T47D (cell line): ENCODE data around the gene UCP3.

ENCODE experiments used
- DNase-seq, 2 experiments: peaks; one replicate each; pipeline versions ENCODE4 v3.0.0 to v3.0.0-alpha.2; 2011 to 2012; ENCODE audit warnings: low read depth in 1 of 2, low spot score in 1 of 2
- JUND ChIP-seq: IDR thresholded peaks from 2 replicates; pipeline ENCODE4 v1.6.1; 2012; ENCODE audit warnings: low read depth
- in situ Hi-C: cut with HindIII; loops from 2 replicates; pipeline ENCODE4 v1.10.0; 2016; ENCODE audit warnings: low sequenced_read_pairs, low pct_unique_long_range_greater_than_20kb

Gene UCP3

DNA sequence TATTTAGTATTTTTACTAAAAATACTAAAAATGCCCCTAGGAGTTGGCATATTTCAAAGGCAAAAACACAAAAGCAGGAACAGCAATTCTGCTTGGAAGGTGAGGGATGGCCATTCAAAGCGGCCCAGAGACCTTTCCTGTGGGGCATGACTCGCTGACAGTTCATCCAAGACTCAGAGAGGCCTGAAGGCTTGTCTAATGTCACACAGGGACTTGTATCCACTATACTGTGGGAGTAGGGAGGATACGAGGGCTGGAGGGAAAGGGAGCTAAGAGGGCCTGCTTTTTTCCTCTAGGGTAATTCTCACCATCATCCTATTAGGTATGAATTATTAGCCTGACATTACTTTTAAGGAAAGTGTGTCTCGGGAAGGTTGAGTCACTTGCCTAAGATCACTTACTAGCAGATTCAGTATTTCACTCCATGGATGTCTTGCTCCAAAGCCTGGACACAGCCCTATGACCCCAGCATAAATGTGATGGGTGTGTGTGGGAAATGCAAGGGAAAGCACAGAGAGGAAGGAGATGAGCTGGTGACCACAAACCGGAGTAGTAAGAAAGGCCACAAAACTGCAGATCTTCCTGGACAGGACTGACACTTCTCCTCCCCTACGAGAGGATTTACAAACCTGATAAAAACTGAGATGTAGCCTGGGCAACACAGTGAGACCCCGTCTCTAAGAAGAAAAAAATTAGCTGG lies 16.7 kb upstream of the UCP3 start:
- TF ChIP-seq JUND, result no peak
- in situ Hi-C loops, result no loop called here
- DNase-seq, result no peak

DNA sequence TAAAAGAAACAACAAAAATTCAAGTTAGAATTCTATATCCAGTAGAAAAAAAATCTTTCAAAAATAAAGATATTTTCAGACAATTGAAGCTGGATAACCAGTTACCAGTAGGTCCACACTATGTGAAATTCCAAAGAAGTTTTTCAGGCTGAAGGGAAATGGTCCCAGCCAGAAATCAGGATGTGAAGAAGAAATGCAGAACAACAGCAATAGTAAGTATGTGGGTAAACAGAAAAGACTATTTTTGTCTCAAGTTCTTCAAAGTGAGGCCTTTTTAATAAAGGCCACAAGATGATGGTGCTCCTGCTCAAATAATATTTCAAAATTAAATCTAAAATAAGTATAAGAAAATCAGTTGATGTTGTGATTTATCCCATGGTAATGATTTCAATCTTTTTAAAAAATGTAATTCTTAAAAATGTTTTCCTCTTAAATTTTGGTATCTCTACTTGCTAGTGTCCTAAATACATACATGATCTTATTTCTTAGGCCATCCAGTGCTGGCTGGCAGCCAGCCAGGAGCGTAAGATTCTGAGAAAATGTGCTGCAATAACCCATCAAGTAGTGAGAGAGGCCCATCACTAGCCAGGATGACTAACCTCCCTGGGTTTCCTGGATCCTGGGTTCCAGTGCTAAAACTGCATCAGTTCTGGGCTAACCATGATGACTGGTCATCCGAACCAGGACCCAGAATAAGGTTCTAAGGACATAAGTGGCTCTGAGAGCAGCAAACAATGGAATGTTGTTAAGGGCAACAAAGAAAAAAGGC lies 15.6 kb upstream of the UCP3 start:
- no peak for DNase-seq
- TF ChIP-seq JUND, result no peak
- in situ Hi-C loops, result no loop called here

DNA sequence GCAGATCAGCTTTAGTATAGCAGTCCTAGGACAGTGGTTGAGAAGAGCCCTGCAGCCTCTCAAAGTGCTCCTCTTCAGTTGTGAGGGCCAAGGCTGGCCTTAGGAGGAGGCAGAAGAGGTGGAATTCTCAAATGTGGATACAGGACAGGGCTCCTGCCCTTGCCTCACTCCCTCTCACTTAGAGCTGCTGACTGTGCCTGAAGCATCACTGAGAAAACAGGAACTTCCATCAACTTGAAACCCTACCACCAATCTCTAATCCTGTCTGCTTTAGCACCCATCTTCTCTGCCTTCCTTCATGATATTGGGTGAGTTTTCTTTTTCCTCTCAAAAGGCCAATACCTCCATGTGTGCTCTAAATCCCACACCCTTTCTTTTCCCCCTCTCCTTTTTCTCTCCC lies 14.4 kb upstream of the UCP3 start:
- DNase-seq, result no peak
- TF ChIP-seq JUND, result no peak
- in situ Hi-C loops, result no loop called here

DNA sequence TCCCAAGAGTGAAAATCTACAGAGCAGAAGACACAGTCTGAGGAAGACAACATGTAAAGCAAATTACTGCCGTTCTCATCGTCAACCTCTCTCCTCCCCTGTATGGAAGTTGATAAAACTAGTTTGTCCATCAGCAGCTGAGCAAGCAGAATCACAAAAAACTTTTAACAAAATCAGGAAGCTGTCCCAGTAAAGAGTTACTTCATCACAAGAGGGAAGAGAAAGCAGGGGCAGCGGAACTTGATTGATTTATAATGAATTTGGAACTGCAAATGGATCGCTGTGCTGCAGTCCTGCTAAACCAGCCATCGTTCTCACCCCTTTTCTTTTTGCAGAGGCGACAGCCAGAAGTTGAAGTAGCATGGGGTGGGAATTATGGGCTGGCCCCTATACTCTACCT lies 13.7 kb upstream of the UCP3 start:
- TF ChIP-seq JUND, result no peak
- in situ Hi-C loops, result no loop called here

DNA sequence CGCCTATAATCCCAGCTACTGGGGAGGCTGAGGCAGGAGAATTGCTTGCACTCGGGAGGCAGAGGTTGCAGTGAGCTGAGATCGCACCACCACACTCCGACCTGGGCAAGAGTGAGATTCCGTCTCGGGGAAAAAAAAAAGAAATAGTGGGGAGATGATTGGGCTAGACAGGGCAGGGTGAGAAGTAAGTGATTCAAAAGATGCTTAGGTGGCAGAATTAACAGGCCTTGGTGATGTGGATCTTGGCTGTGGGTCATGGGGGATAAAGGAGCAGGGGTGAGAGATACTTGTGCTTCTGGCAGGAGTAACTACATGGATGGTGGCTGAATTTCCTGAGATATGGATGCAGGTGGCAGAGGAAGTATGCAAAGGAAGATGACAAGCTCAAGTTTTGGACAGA lies 13.1 kb upstream of the UCP3 start:
- in situ Hi-C loops, result no loop called here
- no peak for TF ChIP-seq JUND
- DNase-seq, result no peak

More for the DNA sequence above, 13.7 kb upstream of the UCP3 start:
- no peak for DNase-seq

DNA sequence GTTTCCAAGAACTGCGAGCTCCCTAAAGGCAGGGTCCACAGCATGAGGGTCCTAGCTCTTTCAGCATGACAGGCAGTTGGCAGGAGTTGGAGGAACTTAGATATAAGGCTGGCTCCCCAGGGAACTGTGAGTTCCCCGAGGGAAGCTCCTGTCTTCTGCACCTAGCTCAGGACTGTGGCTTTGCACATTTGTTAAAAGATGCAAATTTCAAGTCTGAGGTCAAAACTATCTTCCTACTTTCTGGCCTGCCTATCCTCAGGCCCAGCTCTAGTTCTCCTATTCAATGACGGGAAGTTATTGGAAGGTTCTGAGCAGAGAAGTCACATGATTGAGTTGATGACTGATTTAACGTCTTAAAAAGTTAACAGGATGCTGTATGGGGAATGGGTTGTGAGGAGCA lies 11.7 kb upstream of the UCP3 start:
- no peak for TF ChIP-seq JUND
- in situ Hi-C loops, result no loop called here
- DNase-seq, result no peak

DNA sequence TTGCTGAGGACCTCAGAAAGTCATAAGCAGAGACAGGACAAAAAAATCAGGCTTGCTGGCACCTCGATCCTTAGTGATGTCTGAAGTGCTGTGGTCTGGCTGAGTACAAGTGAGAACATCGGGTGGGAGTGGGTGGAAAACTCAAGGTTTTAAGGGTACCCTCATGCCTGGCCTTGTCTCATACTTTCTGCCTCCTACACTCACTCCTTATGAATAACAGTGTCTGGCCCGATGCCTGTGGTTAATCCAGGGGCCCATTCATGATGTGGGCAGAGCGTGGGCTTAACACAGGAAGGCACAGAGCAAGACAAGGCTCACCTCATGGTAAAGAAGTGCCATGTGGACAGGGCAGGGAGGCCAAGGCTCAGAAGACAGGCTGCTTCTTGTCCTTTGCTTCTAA lies 11.0 kb upstream of the UCP3 start:
- no peak for TF ChIP-seq JUND
- in situ Hi-C loops, result no loop called here
- DNase-seq, result no peak

DNA sequence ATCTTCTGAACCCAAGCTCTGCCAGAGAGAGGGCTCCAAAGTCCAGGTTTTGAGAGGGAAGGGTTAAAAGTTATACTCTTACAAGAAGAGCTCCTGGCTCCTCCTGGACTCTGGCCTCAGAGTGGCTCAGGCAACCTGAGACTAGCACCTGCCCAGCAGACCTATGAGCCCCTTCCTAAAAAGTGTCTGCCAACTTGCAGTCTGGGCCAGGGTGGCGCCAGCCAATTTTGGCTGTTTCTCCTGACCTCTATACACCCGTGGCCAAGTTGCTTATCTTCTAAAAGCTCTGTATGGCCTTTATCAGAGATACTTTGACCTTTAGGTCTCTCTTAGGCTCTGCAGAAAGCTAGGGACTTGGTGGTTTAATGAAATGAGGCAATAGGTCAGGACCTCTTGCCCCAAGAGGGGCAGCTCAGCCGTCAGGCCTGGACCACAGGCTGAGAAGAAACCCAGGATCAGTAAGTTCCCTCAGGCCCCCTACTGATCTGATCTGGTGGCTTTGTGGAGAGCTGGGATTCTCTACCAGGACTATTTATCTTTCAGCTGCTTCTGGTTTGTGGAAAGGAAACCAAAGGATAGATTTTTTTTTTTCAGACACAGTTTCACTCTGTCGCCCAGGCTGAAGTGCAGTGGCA lies 10.3 kb upstream of the UCP3 start:
- no peak for DNase-seq
- no peak for TF ChIP-seq JUND
- in situ Hi-C loops, result no loop called here

DNA sequence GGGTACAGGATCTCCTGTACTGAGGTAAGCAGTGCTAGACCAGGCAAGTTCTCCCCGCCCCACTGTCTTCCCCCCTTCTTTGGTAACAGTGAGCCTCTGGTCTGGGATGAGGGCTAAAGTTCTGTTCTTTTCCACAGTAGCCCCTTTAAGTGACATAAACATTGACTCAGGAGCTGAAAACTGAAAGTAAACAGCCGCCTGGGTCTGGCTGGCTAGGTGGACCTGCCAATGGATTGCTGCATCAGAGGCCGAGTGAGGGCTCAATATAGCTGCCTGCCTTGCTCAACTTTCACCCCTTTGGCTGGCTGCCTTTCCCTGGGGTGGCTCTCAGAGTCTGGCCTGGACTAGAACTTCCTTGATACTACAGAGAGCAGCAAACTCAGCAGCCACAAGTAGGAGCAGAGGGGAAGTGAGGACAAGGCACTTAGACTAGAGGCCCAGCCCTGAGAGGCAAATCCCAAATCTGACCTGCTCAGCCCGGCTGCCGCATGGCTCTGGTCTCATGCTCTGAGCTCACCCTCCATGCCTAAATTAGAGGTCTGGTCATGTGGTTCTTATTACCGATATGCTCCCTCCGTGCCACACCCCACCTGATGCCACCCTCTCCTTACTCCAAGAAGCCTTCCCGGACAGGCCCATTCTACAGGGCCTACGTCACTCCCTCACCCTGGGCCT lies 9.6 kb upstream of the UCP3 start:
- in situ Hi-C loops, result no loop called here
- TF ChIP-seq JUND, result no peak
- peak in 1 of 2 experiments; percentile 31 for DNase-seq

DNA sequence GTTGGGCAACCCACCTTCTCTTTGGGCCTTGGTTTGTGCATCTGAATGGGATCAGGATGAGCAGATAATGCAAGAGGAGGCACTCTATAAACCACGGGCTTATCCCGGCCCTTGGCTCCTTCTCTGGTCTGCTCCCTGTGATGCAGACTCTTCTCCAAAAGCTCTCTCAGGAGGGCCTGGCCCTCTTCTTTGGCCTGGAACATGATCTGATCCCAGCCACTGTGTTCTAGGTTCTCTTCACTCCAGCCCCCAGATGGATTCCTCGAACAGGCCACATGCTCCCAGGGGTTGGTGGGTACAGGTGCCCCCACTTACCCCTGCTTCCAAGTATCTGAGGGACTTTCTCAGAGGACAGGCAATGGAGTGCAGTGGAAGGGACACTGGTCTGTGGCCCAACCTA lies 8.7 kb upstream of the UCP3 start:
- in situ Hi-C loops, result no loop called here
- no peak for TF ChIP-seq JUND
- DNase-seq, result no peak

DNA sequence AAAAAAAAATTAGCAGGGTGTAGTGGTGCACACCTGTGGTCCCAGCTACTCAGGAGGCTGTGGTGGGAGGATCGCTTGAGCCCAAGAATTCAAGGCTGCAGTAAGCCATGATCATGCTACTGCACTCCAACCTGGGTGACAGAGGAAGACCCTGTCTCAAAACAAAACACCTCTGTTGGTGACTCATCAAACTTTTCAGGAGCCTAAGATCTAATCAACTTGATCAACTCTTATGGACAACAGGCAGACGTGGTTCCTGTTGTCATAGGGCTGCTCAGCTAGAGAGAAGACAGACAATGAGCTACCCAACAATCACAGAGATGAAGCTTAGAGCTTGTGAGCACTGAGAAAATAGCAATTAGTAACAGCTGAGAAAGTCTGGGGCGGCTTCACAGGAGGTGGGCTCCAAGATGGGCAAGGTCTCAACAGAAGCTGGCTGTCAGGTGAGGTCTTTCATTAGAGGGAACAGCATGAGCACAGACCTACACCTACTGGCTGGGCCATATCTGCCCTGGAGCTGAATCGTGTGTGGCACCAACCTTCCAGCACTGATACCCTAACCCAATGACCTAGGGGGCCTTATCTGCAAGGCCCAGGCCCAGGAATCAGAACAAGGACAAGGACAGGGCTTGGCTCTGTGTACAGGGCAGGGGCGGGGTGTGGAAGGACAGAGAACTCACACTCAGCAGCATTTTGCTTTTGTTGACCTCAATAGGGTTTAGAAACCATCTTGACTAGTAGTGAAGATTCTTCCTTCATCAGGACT lies 7.2 kb upstream of the UCP3 start:
- in situ Hi-C loops, result no loop called here
- no peak for DNase-seq
- no peak for TF ChIP-seq JUND

DNA sequence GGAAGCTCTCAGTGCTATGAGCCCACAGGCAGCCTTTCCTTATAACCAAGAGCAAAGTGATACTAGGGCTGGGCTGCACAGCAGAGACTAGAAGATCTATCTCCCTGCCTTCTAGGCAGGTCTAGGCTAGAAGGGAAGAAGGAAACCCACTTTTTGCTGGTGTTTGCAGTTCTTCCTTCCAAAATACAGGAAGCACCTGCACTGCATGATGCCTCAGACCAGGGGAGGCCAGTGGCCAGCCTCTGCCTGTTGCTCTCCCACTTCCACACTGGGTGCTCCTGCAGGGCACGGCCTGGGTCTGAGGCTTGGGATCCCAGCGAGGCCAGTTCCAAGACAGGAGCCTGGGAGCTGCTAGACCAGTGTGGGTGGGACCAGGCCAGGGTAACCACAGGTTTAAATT lies 6.0 kb upstream of the UCP3 start:
- in situ Hi-C loops, result no loop called here
- DNase-seq, result no peak
- TF ChIP-seq JUND, result no peak
